A673 (cell line): Measurements from ENCODE around the gene MYADM.

ENCODE experiments used
- CTCF ChIP-seq: fragments of 300-800, 200-600 bp; sonication (generic); conservative IDR thresholded peaks from 2 replicates; pipeline ENCODE4 v1.5.1; 2017; ENCODE audit warnings: low read depth, mild to moderate bottlenecking, antibody characterized with exemption, low read length, moderate library complexity, mixed read lengths
- EZH2 ChIP-seq: fragments of 200-600 bp; sonication (generic); IDR thresholded peaks from 2 replicates; pipeline ENCODE4 v1.6.1; 2017; ENCODE audit warnings: borderline replicate concordance, low read depth, mild to moderate bottlenecking, mixed read lengths, antibody characterized with exemption, low read length; ENCODE audit not compliant: poor library complexity, severe bottlenecking

GRCh38 chr19:53908106-53908934 is 40.6 kb downstream of the MYADM start:
- TF ChIP-seq EZH2, result no peak
- TF ChIP-seq CTCF, result no peak
